Measurements from ENCODE around the gene TEK.

The TEK gene

DNA sequence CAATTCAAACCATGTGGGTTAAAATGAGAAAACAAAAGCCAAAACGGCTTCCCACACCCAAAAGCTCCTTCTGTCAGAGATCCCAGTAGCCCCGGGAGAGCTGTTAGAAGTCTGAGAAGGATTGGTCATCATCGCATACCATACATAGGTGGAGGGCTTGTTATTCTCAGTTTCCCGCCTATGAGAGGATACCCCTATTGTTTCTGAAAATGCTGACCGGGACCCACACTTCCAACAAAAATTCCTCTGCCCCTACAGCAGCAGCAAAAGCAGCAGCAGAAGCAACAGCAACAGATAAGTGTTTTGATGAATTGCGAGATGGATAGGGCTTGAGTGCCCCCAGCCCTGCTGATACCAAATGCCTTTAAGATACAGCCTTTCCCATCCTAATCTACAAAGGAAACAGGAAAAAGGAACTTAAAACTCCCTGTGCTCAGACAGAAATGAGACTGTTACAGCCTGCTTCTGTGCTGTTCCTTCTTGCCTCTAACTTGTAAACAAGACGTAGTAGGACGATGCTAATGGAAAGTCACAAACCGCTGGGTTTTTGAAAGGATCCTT, at the start of gene TEK:
TEK (plus strand) TSS at position 245 of the 561 bp plus-strand sequence. CDS start 366 bp downstream, outside the sequence.
- Mint-ChIP-seq H3K27me3 (peaks cover 9% of the 10 kb centered on the region), H3K4me3 (no peak within 1 kb of the TSS), H3K9me3 (no peaks in the 10 kb centered on the region), H3K27ac (ENCODE audit: low read depth) (no peak within 1 kb of the TSS), H3K36me3 (ENCODE audit: insufficient read depth) (peaks cover under 1% of the 10 kb centered on the region), H3K4me1 (no peaks in the 10 kb centered on the region)
- ATAC-seq (replicated peaks; ENCODE audit: extremely low read depth, poor library complexity, severe bottlenecking) (no peak), DNase-seq (ENCODE audit: low spot score in 2 of 2) (no peak)

DNA sequence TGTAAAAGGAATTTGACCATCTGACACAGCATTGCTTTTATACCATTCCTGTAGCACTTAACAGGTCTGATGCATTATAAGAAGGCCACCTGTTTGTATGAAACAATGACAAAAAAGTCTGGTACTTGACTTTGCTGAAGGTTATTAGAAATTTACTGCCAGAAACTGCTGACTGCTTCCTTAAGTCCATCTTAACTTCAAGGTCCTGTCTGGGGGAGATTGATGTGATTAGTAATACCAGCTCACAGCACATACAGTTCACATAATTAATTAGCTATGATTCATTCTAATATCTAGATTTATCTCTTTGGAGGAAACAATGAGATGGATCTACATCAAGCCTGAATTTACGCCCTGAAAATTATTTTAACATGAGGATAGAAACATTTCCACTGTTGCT, 49.6 kb upstream of the TEK start:
- Mint-ChIP-seq H3K4me1 (no peaks in the 10 kb centered on the region), H3K9me3 (no peaks in the 10 kb centered on the region)

DNA sequence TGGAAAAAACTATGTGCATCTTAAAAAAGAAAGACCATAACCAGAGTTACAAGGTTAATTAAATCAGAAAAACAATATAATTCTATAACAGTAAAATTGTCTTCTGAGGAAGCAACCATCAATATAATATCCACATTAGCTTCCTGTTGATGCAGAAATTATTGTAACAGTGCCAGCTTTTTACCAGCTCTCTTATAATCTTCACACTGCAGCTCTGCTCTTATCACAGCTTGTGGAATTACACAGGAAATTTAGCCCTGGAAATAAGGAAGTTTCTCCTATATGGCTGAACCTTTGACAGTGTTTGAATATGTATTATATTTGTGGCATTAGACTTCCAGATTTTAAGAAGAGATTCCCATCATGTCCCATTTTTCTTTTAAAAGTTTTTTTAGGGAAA, 49.1 kb upstream of the TEK start:
- Mint-ChIP-seq H3K27me3 (no peaks in the 10 kb centered on the region), H3K27ac (ENCODE audit: low read depth) (no peak overlapping the region), H3K36me3 (ENCODE audit: insufficient read depth) (peaks cover 2% of the 10 kb centered on the region), H3K9me3 (no peaks in the 10 kb centered on the region), H3K4me1 (no peaks in the 10 kb centered on the region), H3K4me3 (no peak overlapping the region)
- DNase-seq (ENCODE audit: low spot score in 2 of 2), result no peak
- no peak for ATAC-seq (replicated peaks; ENCODE audit: extremely low read depth, poor library complexity, severe bottlenecking)

More for the DNA sequence above, 49.6 kb upstream of the TEK start:
- Mint-ChIP-seq H3K27me3 (no peaks in the 10 kb centered on the region), H3K36me3 (ENCODE audit: insufficient read depth) (peaks cover 2% of the 10 kb centered on the region), H3K4me3 (no peak overlapping the region), H3K27ac (ENCODE audit: low read depth) (peak overlapping the region; percentile 16)
- ATAC-seq (replicated peaks; ENCODE audit: extremely low read depth, poor library complexity, severe bottlenecking) (no peak), DNase-seq (ENCODE audit: low spot score in 2 of 2) (no peak)

DNA sequence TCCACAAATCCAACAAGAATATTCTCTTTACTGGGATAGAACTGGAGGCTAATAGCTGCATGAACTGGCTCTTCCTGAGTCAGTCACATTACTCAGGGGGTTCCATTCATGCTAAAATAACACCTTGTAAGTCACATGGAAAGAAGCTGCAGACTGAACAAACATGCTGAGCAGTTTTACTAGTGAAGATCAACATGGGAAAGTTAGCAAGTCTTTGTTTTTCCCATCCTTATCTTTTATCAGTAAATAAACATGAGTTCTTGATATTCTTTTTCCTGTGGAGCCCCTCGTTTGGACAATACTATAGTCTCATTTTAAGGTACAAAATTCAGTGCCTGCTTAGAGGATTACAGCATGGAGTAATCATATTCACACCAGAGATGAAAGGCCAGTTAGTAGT, 43.7 kb upstream of the TEK start:
- no peaks in the 10 kb centered on the region for H3K27me3 Mint-ChIP-seq
- no peak overlapping the region for H3K27ac Mint-ChIP-seq (ENCODE audit: low read depth)
- no peaks in the 10 kb centered on the region for H3K4me1 Mint-ChIP-seq
- ATAC-seq (replicated peaks; ENCODE audit: extremely low read depth, poor library complexity, severe bottlenecking) (no peak), DNase-seq (ENCODE audit: low spot score in 2 of 2) (no peak)
- no peaks in the 10 kb centered on the region for H3K9me3 Mint-ChIP-seq
- no peak overlapping the region for H3K4me3 Mint-ChIP-seq
- H3K36me3 Mint-ChIP-seq (ENCODE audit: insufficient read depth), result no peaks in the 10 kb centered on the region

DNA sequence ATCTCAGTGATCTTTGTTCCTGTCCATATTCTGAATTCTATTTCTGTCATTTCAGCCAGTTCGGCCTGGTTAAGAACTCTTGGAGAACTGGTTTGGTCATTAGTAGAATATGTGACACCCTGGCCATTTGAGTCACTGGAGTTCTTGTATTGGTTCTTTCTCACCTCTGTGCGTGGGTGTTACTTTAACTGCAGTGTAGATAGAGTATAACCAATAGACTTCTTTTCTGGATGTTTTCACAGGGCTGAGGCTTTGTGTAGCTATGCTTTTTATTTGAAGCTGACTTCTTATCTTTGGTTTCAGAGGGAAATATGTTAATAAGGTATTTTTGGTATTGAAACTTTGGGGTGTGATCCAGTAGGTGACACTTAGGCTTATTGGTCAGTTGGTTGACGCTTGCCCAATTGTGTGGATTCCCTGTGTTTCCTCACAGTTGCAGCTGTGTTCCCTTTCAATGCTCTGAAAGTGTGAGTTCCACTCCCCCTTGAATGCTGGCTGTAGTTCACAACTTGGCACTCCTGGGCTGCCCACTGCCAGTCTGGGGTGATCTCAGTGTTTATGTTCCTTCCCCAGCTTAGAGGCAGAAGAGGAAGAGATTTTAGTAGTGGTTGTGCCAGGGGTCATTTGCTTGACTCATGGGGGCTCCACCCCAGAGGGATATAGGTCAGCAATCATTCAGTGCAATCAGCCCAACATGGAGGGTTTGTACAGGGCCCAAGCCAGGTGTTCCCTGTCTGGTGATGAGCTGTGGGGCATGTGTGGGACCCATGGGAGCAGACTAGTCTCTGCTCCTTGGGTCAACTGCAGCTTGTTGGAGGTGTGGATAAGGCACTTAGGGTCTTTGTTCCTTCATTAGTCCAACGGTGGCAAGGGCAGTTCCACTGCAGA, 34.9 kb upstream of the TEK start:
- no peaks in the 10 kb centered on the region for H3K9me3 Mint-ChIP-seq
- no peaks in the 10 kb centered on the region for H3K4me1 Mint-ChIP-seq
- DNase-seq (ENCODE audit: low spot score in 2 of 2) (no peak), ATAC-seq (replicated peaks; ENCODE audit: extremely low read depth, poor library complexity, severe bottlenecking) (no peak)
- no peaks in the 10 kb centered on the region for H3K27me3 Mint-ChIP-seq
- H3K4me3 Mint-ChIP-seq, result no peak overlapping the region
- no peak overlapping the region for H3K27ac Mint-ChIP-seq (ENCODE audit: low read depth)
- no peaks in the 10 kb centered on the region for H3K36me3 Mint-ChIP-seq (ENCODE audit: insufficient read depth)

DNA sequence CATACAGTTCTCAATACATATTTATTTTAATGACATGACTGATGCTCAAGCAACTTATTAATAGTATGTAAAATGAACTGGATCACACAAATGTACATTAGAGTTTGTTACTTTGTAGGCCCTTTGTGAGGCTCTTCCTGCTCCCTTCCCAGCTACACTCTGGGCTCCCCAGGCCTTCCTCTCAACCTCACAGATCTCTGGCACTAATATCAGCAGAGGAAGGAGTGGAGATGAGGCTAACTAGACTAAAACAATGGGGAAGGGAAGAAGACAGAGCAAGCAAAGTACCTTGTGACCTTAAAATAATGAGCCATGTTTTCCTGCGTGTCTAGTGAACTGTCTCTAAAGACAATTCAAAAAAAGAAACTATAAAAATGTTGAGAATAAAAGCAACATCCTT, 30.3 kb upstream of the TEK start:
- no peaks in the 10 kb centered on the region for H3K36me3 Mint-ChIP-seq (ENCODE audit: insufficient read depth)
- H3K27me3 Mint-ChIP-seq, result no peaks in the 10 kb centered on the region
- no peak overlapping the region for H3K4me3 Mint-ChIP-seq
- H3K4me1 Mint-ChIP-seq, result no peaks in the 10 kb centered on the region
- H3K27ac Mint-ChIP-seq (ENCODE audit: low read depth), result no peak overlapping the region
- DNase-seq (ENCODE audit: low spot score in 2 of 2) (no peak), ATAC-seq (replicated peaks; ENCODE audit: extremely low read depth, poor library complexity, severe bottlenecking) (no peak)
- H3K9me3 Mint-ChIP-seq, result no peaks in the 10 kb centered on the region

DNA sequence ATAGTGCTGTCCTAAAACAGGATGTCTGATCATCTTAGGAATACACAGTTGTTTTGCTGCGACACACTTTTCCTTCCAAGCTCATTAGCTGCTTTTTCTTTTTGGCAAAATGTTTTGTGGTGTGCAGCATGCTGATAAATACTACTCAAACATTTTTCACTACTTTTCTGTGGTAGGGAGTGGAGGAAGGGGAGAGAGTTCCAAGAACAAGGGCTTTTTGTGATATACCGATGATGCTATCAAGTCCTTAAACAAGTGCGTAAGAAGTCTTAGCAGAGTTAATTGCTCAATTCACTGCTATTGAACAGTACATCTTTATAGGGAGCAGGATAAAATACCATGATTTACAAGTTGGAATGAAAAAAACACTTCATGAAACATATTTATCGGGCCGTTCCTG, 23.6 kb upstream of the TEK start:
- DNase-seq (ENCODE audit: low spot score in 2 of 2) (no peak), ATAC-seq (replicated peaks; ENCODE audit: extremely low read depth, poor library complexity, severe bottlenecking) (no peak)
- Mint-ChIP-seq H3K27me3 (no peaks in the 10 kb centered on the region), H3K36me3 (ENCODE audit: insufficient read depth) (no peaks in the 10 kb centered on the region), H3K27ac (ENCODE audit: low read depth) (no peak overlapping the region), H3K4me1 (no peaks in the 10 kb centered on the region), H3K9me3 (no peaks in the 10 kb centered on the region), H3K4me3 (no peak overlapping the region)

DNA sequence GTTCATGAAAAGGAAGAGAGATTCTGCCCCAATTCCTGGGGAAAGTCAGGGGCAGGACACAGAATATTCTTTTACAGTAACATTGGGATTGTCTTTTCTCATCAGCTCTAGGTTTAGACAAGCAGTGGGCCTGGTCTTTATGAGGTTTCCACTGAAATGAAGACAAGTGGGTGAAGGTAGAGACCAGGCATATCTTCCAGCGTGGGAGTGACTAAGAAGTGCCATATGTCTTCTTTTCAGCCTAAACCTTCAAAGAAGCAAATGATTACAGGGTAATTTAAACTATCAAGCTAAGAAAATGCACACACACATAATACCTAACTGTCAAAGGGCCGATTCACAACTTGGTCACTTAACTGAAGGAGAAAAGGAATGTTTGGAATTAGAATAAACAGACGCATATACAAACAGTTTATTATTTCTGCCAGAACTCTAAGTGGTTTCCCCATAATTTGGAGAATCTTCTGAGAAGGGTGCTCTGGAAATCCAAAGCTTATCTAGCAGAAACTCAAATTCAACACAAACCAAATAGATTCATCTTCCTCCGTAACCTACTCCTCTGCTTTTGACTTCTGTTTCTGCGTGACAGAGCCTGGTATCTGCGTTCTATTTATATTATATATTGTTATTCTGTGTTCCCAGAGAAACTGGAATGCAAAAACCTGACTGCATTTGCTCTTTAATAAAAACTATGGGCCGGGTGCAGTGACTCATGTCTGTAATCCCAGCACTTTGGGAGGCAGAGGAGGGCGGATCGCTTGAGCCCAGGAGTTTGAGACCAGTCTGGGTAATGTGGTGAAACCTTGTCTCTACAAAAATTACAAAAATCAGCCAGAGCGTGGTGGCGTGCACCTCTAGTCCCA, 22.0 kb upstream of the TEK start:
- DNase-seq (ENCODE audit: low spot score in 2 of 2), result no peak
- H3K36me3 Mint-ChIP-seq (ENCODE audit: insufficient read depth), result no peaks in the 10 kb centered on the region

DNA sequence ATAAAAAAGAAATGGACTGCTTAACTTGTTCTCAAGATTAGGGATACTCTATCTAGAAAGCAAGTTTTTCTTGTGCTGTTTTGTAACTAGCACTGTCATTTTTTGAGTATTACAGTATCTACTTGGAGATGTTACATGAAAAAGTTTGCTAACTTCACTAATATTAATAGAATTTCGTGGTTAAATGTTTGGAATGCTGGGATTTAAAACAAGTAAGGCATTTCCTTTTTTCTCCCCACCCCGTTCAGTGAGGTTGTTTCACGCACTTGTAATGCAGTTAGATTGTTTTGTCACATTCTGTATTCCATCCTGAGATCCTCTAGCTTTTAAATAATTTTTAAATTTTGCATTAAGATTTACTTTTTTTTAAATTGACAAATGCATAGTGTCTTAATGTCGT, 20.0 kb upstream of the TEK start:
- H3K4me1 Mint-ChIP-seq, result no peaks in the 10 kb centered on the region
- H3K27me3 Mint-ChIP-seq, result peaks cover 16% of the 10 kb centered on the region
- ATAC-seq (replicated peaks; ENCODE audit: extremely low read depth, poor library complexity, severe bottlenecking), result no peak
- no peak overlapping the region for H3K27ac Mint-ChIP-seq (ENCODE audit: low read depth)
- no peak for DNase-seq (ENCODE audit: low spot score in 2 of 2)
- H3K4me3 Mint-ChIP-seq, result no peak overlapping the region
- H3K9me3 Mint-ChIP-seq, result no peaks in the 10 kb centered on the region
- no peaks in the 10 kb centered on the region for H3K36me3 Mint-ChIP-seq (ENCODE audit: insufficient read depth)

More for the DNA sequence above, 22.0 kb upstream of the TEK start:
- no peak overlapping the region for H3K27ac Mint-ChIP-seq (ENCODE audit: low read depth)
- no peak overlapping the region for H3K4me3 Mint-ChIP-seq
- H3K9me3 Mint-ChIP-seq, result no peaks in the 10 kb centered on the region
- no peak for ATAC-seq (replicated peaks; ENCODE audit: extremely low read depth, poor library complexity, severe bottlenecking)
- no peaks in the 10 kb centered on the region for H3K4me1 Mint-ChIP-seq
- peaks cover 8% of the 10 kb centered on the region for H3K27me3 Mint-ChIP-seq

DNA sequence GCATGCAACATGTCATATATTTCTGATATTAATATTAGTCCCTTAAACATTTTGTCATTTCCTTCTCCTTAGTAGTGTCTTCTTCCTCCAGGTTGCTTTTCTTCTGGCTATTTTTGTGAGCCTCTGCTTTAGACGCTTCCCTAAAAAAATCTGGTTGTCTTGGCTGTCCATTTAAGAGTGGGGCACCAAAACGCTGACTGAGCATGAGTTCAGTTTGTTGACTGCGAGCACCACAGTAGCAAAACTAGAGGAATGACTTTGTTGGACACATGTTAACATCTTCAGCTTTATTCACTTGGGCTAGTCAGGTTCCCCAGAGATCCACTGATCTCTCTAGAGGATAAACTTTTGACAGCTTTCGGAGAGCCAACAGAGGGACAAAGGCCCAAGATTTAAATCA, 19.3 kb upstream of the TEK start:
- H3K27ac Mint-ChIP-seq (ENCODE audit: low read depth), result no peak overlapping the region
- no peak for DNase-seq (ENCODE audit: low spot score in 2 of 2)
- no peaks in the 10 kb centered on the region for H3K36me3 Mint-ChIP-seq (ENCODE audit: insufficient read depth)
- ATAC-seq (replicated peaks; ENCODE audit: extremely low read depth, poor library complexity, severe bottlenecking), result no peak
- H3K27me3 Mint-ChIP-seq, result peaks cover 23% of the 10 kb centered on the region
- H3K4me1 Mint-ChIP-seq, result no peaks in the 10 kb centered on the region
- H3K4me3 Mint-ChIP-seq, result no peak overlapping the region
- no peaks in the 10 kb centered on the region for H3K9me3 Mint-ChIP-seq

DNA sequence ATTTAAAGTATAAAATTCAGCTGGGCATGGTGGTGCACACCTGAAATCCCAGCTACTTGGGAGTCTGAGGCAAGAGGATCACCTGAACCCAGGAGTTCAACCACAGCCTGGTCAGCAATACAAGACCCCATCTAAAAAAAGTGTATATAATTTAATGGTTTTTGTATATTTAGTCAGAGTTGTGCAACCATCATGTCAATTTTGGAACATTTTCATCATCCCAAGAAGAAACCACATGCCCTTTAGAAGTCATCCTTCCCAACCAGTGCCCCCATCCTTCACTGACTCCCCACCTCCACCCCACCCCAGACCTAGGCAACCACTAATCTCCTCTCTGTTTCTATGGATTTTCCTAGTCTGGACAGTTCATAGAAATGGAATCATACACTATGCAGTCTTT, 18.8 kb upstream of the TEK start:
- ATAC-seq (replicated peaks; ENCODE audit: extremely low read depth, poor library complexity, severe bottlenecking), result no peak
- no peaks in the 10 kb centered on the region for H3K36me3 Mint-ChIP-seq (ENCODE audit: insufficient read depth)
- no peak overlapping the region for H3K4me3 Mint-ChIP-seq
- peaks cover 28% of the 10 kb centered on the region for H3K27me3 Mint-ChIP-seq
- no peaks in the 10 kb centered on the region for H3K9me3 Mint-ChIP-seq
- no peak for DNase-seq (ENCODE audit: low spot score in 2 of 2)
- H3K4me1 Mint-ChIP-seq, result no peaks in the 10 kb centered on the region
- no peak overlapping the region for H3K27ac Mint-ChIP-seq (ENCODE audit: low read depth)

DNA sequence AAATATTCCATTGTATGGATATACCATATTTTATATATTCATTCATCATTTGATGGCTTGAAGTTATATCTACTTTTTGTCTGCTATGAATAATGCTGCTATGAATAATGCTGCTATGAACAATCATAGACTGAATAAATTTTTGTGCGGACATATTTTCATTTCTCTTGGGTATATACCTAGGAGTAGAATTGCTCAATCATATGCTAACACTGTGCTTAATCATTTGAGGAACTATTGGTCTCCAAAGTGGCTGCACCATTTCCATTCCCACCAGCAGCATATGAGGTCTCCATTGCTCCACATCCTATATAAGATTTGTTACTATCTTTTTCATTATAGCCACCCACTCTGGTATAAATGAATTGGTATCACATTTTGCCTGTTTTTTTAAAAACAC, 18.3 kb upstream of the TEK start:
- H3K9me3 Mint-ChIP-seq, result no peaks in the 10 kb centered on the region
- no peaks in the 10 kb centered on the region for H3K4me1 Mint-ChIP-seq
- no peak overlapping the region for H3K27ac Mint-ChIP-seq (ENCODE audit: low read depth)
- ATAC-seq (replicated peaks; ENCODE audit: extremely low read depth, poor library complexity, severe bottlenecking) (no peak), DNase-seq (ENCODE audit: low spot score in 2 of 2) (no peak)
- H3K27me3 Mint-ChIP-seq, result peaks cover 29% of the 10 kb centered on the region
- no peak overlapping the region for H3K4me3 Mint-ChIP-seq
- peaks cover 2% of the 10 kb centered on the region for H3K36me3 Mint-ChIP-seq (ENCODE audit: insufficient read depth)

All from central memory CD8-positive, alpha-beta T cell (primary cell).